Ovary (tissue), 3 donors: ENCODE results near the gene HPS1.

ENCODE experiments used
- POLR2A ChIP-seq: fragments of 450-650 bp; IDR thresholded peaks from one replicate; pipeline ENCODE4 v1.6.1; 2017; ENCODE audit warnings: antibody characterized with exemption, mild to moderate bottlenecking, moderate library complexity
- TF ChIP-seq, protein P1 (sequence below), 3 donors: fragments of 450-650 bp in 2 of 3; fragments of 200-600 bp in 1 of 3; IDR thresholded peaks; one replicate each; pipeline versions ENCODE4 v1.5.1 to v1.8.0; 2016 to 2022; ENCODE audit warnings: antibody characterized with exemption in 3 of 3, mild to moderate bottlenecking in 1 of 3
- donor health status: DM: no; HTN: no; CAD: no.

DNA sequence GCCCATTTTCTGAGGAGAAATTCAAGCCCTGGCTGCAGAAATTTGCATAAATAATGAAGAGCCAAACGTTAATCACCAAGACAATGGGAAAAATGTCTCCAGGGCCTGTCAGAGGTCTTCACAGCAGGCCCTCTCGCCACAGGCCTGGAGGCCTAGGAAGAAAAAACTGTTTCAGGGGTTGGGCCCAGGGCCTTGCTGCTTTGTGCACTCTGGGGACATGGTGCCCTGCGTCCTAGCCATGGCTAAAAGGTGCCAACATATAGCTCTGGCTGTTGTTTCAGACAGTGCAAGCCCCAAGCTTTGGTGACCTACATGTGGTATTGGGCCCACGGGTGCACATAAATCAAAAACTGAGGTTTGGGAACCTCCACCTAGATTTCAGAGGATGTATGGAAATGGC, 8.0 kb downstream of the HPS1 start:
- TF ChIP-seq POLR2A: no peak
- TF ChIP-seq, protein P1, sequence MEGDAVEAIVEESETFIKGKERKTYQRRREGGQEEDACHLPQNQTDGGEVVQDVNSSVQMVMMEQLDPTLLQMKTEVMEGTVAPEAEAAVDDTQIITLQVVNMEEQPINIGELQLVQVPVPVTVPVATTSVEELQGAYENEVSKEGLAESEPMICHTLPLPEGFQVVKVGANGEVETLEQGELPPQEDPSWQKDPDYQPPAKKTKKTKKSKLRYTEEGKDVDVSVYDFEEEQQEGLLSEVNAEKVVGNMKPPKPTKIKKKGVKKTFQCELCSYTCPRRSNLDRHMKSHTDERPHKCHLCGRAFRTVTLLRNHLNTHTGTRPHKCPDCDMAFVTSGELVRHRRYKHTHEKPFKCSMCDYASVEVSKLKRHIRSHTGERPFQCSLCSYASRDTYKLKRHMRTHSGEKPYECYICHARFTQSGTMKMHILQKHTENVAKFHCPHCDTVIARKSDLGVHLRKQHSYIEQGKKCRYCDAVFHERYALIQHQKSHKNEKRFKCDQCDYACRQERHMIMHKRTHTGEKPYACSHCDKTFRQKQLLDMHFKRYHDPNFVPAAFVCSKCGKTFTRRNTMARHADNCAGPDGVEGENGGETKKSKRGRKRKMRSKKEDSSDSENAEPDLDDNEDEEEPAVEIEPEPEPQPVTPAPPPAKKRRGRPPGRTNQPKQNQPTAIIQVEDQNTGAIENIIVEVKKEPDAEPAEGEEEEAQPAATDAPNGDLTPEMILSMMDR (IDR thresholded peaks at IDR 0.05): no peak
